Measurements from ENCODE around the gene TACC2. TPM values are rescaled to one million over a fixed set of nuclear protein-coding genes. Genes with fewer than 3 reads are reported as not detected.

The TACC2 gene
- total RNA-seq, 3 donors from 2014 or later = 26.1 to 30.5 (median 28.5) TPM

GRCh38 chr10:122208571-122209430 lies 219.8 kb downstream of the TACC2 start:
- Histone ChIP-seq H3K9me3 (no peaks in the 10 kb centered on the region), H3K4me1 (no peaks in the 10 kb centered on the region), H3K36me3 (no peaks in the 10 kb centered on the region), H3K27ac (no peak overlapping the region), H3K27me3 (no peaks in the 10 kb centered on the region), H3K4me3 (no peak overlapping the region)
- no peak for TF ChIP-seq POLR2A (IDR thresholded peaks at IDR 0.05)
- TF ChIP-seq POLR2AphosphoS5 (IDR thresholded peaks at IDR 0.05) = no peak
- TF ChIP-seq, protein P1, sequence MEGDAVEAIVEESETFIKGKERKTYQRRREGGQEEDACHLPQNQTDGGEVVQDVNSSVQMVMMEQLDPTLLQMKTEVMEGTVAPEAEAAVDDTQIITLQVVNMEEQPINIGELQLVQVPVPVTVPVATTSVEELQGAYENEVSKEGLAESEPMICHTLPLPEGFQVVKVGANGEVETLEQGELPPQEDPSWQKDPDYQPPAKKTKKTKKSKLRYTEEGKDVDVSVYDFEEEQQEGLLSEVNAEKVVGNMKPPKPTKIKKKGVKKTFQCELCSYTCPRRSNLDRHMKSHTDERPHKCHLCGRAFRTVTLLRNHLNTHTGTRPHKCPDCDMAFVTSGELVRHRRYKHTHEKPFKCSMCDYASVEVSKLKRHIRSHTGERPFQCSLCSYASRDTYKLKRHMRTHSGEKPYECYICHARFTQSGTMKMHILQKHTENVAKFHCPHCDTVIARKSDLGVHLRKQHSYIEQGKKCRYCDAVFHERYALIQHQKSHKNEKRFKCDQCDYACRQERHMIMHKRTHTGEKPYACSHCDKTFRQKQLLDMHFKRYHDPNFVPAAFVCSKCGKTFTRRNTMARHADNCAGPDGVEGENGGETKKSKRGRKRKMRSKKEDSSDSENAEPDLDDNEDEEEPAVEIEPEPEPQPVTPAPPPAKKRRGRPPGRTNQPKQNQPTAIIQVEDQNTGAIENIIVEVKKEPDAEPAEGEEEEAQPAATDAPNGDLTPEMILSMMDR (IDR thresholded peaks at IDR 0.05) = no peak
- no peak for DNase-seq (ENCODE audit: low spot score in 2 of 2)
- intact Hi-C loops (cut with DNase I; ENCODE audit: low total_unique reads) = no loop called here

DNA sequence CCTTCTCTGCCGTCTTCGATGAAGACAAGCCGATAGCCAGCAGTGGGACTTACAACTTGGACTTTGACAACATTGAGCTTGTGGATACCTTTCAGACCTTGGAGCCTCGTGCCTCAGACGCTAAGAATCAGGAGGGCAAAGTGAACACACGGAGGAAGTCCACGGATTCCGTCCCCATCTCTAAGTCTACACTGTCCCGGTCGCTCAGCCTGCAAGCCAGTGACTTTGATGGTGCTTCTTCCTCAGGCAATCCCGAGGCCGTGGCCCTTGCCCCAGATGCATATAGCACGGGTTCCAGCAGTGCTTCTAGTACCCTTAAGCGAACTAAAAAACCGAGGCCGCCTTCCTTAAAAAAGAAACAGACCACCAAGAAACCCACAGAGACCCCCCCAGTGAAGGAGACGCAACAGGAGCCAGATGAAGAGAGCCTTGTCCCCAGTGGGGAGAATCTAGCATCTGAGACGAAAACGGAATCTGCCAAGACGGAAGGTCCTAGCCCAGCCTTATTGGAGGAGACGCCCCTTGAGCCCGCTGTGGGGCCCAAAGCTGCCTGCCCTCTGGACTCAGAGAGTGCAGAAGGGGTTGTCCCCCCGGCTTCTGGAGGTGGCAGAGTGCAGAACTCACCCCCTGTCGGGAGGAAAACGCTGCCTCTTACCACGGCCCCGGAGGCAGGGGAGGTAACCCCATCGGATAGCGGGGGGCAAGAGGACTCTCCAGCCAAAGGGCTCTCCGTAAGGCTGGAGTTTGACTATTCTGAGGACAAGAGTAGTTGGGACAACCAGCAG lies 221.7 kb downstream of the TACC2 start:
- H3K27ac ChIP-seq = no peak overlapping the region
- no peaks in the 10 kb centered on the region for H3K4me1 ChIP-seq
- H3K4me3 ChIP-seq = no peak overlapping the region
- intact Hi-C loops (cut with DNase I; ENCODE audit: low total_unique reads) = loop anchor here (2.0 kb wide), 1 partner anchor 30 kb away; no protein-coding TSS in a partner anchor
- no peak for DNase-seq (ENCODE audit: low spot score in 2 of 2)
- no peaks in the 10 kb centered on the region for H3K9me3 ChIP-seq
- TF ChIP-seq POLR2AphosphoS5 (IDR thresholded peaks at IDR 0.05) = no peak
- TF ChIP-seq, protein P1 (IDR thresholded peaks at IDR 0.05) = no peak
- no peak for TF ChIP-seq POLR2A (IDR thresholded peaks at IDR 0.05)
- H3K27me3 ChIP-seq = no peaks in the 10 kb centered on the region
- H3K36me3 ChIP-seq = no peaks in the 10 kb centered on the region

DNA sequence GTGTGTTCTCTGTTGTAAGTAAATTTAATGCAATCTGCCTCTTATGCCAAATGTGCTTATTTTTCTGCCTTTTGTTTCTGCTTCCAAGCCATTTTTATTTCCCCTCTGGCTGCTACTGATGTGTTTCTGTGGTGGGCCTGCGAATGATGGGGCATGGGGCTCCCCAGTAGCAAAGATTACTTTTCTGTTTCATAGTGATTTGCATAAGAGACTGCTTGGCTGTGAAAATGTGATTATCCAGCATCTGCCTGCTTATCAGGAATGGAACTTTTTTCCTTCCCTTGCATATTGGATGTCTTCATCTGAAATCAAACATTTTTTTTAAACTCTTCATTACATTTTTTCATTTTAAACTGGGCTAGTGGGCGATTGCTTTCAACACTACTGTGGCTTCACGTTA lies 224.4 kb downstream of the TACC2 start:
- TF ChIP-seq POLR2A (IDR thresholded peaks at IDR 0.05) (no peak), POLR2AphosphoS5 (IDR thresholded peaks at IDR 0.05) (no peak)
- TF ChIP-seq, protein P1 (IDR thresholded peaks at IDR 0.05) = no peak
- Histone ChIP-seq H3K27ac (no peak overlapping the region), H3K36me3 (no peaks in the 10 kb centered on the region), H3K27me3 (no peaks in the 10 kb centered on the region), H3K9me3 (no peaks in the 10 kb centered on the region), H3K4me1 (no peaks in the 10 kb centered on the region), H3K4me3 (no peak overlapping the region)
- intact Hi-C loops (cut with DNase I; ENCODE audit: low total_unique reads) = no loop called here
- no peak for DNase-seq (ENCODE audit: low spot score in 2 of 2)

DNA sequence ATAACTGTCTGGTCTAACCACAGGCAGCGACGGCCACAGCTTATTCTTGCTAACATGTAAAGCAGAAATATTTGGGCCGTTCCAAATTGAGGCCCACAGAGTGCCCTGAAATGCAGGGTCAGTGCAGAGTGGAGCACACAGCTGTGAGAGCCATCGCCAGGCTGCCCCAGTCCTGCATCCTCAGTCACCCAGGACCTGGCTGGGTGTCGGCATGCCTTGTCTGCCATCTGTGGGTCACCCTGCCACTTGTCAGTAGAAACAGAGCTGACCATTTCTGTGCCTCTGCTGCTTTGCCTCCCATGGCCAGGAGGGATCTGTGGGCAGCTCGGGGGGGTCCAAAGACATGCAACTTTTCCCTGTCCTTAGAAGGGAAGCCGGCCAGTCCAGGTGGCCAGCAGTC lies 224.8 kb downstream of the TACC2 start:
- TF ChIP-seq POLR2AphosphoS5 (IDR thresholded peaks at IDR 0.05) = no peak
- TF ChIP-seq POLR2A (IDR thresholded peaks at IDR 0.05) = no peak
- TF ChIP-seq, protein P1 (IDR thresholded peaks at IDR 0.05) = no peak
- Histone ChIP-seq H3K9me3 (no peaks in the 10 kb centered on the region), H3K36me3 (no peaks in the 10 kb centered on the region), H3K27me3 (no peaks in the 10 kb centered on the region), H3K4me1 (no peaks in the 10 kb centered on the region), H3K27ac (no peak overlapping the region), H3K4me3 (no peak overlapping the region)
- no peak for DNase-seq (ENCODE audit: low spot score in 2 of 2)
- intact Hi-C loops (cut with DNase I; ENCODE audit: low total_unique reads) = no loop called here

GRCh38 chr10:122216047-122216446 lies 227.1 kb downstream of the TACC2 start:
- no peaks in the 10 kb centered on the region for H3K9me3 ChIP-seq
- H3K4me1 ChIP-seq = no peaks in the 10 kb centered on the region
- DNase-seq (ENCODE audit: low spot score in 2 of 2) = no peak
- intact Hi-C loops (cut with DNase I; ENCODE audit: low total_unique reads) = no loop called here
- TF ChIP-seq, protein P1 (IDR thresholded peaks at IDR 0.05) = no peak
- TF ChIP-seq POLR2A (IDR thresholded peaks at IDR 0.05) = no peak
- no peak for TF ChIP-seq POLR2AphosphoS5 (IDR thresholded peaks at IDR 0.05)
- H3K4me3 ChIP-seq = no peak overlapping the region
- H3K36me3 ChIP-seq = no peaks in the 10 kb centered on the region
- H3K27ac ChIP-seq = no peak overlapping the region
- H3K27me3 ChIP-seq = no peaks in the 10 kb centered on the region
